Middle frontal gyrus (tissue), 1 donor: ENCODE measurements around the gene GRK3.
"Not testable (repeated sequence)": the region's sequence is repeated elsewhere in the genome, so short reads cannot be mapped to it uniquely, and the experiment has no call there.

Experiments used
- DNase-seq: peaks from one replicate; pipeline ENCODE4 v3.0.0-alpha.2; 2015; ENCODE audit warnings: low spot score; ENCODE audit errors: extremely low spot score

The GRK3 gene

GRCh38 chr22:25571969-25572707, 7.7 kb downstream of the GRK3 start:
- not testable (repeated sequence) for DNase-seq

DNA sequence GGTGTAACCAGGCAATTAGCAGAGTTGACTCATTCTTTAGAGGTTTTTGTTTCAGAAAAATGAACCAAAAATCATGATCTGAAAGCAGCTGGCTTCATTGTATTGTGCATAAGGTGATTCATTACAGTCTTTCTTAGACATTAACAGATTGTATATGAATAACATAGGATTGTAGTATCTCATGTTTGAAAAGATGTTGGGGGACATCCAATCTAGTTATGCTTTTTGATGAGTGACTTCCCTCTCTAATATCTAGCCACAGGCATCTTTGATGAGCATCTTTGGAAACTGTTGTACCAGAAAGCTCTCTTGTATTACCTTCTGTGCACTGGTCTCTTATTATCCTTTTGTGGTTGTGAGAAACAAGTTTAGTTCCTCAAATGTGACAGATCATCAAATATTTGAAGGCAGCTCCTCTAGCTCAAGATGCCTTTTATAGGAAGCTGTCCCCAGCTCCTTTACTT, 8.3 kb downstream of the GRK3 start:
- no peak for DNase-seq

- DNase-seq = no peak
Observed at GRCh38 chr22:25573841-25574240, 9.4 kb downstream of the GRK3 start.

GRCh38 chr22:25574736-25575135, 10.3 kb downstream of the GRK3 start:
- DNase-seq = no peak

GRCh38 chr22:25575674-25576392, 11.4 kb downstream of the GRK3 start:
- DNase-seq = not testable (repeated sequence)

GRCh38 chr22:25581452-25581851, 17.0 kb downstream of the GRK3 start:
- not testable (repeated sequence) for DNase-seq

- DNase-seq = no peak
Observed at GRCh38 chr22:25582946-25583345, 18.5 kb downstream of the GRK3 start.

DNA sequence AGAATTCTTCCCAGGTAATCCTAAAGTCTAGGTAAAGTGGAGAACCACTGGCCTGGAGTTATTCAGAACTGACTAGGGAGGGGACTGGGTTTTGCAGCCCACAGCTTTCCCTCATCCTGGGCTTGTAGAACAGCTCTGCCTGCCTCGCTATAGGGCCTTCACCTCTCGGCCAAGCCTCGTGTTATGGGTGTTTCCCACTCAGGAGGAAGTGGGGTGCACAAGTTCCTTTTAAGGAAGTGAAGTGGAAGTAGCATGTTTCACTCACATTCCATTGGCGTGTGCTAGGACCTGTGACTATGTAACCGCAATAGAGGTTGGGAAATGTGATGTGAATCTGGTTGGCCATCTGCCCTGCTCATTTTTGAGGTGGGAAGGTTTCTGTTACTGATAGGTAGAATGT, 20.5 kb downstream of the GRK3 start:
- not testable (repeated sequence) for DNase-seq

DNA sequence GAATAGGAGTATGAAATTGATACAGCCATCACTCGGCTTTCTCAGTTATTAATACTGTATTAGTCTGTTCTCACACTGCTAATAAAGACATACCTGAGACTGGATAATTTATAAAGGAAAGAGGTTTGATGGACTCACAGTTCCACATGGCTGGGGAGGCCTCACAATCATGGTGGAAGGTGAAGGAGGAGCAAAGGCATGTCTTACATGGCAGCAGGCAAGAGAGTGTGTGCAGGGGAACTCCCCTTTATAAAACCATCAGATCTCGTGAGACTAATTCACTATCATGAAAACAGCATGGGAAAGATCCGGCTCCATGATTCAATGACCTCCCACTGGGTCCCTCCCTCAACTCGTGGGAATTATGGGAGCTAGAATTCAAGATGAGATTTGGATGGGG, 25.2 kb downstream of the GRK3 start:
- DNase-seq = not testable (repeated sequence)

- not testable (repeated sequence) for DNase-seq
Observed at GRCh38 chr22:25593323-25593722, 28.8 kb downstream of the GRK3 start.

GRCh38 chr22:25598609-25599008, 34.1 kb downstream of the GRK3 start:
- DNase-seq = no peak

DNA sequence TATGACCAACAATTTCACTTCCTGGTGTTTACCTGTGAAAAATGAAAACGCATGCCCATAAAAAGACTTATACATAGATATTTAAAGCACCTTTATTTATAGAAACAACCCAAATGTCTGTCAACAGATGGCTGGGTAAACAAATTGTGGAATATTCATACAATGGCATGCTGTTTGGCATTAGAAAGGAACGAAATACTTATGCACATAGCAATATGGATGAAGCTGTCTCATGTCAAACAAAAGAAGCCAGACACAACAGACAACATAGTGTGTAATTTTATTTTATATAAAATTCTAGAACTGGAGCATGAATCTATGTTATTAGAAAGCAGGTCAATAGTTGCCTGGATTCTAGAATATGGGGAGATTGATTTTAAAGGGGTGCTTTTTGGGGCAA, 38.0 kb downstream of the GRK3 start:
- DNase-seq = no peak

DNA sequence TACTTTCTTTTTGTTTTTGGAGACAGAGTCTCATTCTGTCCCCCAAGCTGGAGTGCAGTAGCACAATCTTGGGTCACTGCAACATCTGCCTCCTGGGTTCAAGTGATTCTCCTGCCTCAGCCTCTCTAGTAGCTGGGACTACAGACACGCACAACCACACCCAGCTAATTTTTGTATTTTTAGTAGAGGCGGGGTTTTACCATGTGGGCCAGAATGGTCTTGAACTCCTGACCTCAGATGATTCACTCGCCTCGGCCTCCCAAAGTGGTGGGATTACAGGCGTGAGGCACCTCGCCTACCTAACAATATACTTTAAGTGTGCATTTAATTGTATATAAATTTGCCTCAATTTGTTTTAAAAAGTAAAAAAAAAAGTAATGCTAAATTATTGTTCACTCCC, 38.4 kb downstream of the GRK3 start:
- no peak for DNase-seq

DNA sequence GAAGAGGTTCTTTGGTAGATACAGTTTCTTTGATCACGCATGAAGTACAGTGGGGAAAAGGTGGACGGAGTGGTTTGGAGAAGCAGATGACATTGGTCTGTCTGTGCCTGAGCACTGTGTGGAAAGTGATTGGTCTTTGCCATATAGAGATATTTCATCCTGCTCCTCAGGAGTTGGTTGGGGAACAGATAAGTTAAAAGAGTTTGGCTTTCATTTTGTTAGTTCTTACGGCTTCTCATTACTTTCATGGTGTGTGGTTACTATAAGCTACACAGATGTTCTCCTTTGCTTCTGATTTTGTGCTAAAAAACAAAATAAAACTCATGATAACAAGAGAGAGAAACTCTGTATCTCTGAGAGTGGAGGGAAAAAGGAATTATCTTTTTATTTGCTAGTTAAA, 40.7 kb downstream of the GRK3 start:
- DNase-seq = not testable (repeated sequence)

DNA sequence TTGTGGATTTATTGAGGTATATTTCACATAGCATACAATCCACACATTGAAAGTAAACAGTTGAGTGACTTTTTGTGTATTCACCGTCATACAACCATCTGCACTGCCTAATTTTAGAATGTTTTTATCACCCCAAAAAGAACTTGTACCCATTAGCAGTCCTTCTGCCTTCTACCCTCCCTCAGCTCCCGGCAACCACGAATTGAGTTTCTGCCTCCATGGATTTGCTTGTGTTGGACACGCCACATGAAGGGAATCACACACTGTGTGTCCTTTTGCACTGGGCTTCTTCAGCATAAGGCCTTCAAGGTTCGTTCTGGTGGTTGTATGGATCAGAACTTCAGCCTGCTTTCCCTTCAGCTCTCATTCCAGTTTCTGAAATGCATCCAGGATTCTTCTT, 41.1 kb downstream of the GRK3 start:
- not testable (repeated sequence) for DNase-seq

DNA sequence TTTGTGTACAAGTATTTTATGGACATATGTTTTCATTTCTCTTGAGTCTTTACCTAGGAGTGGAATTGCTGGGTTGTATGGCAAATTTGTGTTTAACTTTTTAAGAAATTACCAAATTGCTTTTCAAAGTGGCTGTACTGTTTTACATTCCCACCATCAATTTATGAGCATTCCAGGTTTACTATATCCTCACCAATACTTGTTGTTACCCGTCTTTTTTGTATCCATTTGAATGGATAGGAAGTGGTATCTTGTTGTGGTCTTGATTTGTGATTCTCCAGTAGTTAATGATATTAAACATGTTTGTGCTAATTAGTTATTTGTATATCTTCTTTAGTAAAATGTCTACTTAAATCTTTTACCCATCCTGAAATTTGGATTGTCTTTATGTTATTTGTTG, 46.8 kb downstream of the GRK3 start:
- DNase-seq = not testable (repeated sequence)

- DNase-seq = not testable (repeated sequence)
Observed at GRCh38 chr22:25613131-25613530, 48.7 kb downstream of the GRK3 start.

DNA sequence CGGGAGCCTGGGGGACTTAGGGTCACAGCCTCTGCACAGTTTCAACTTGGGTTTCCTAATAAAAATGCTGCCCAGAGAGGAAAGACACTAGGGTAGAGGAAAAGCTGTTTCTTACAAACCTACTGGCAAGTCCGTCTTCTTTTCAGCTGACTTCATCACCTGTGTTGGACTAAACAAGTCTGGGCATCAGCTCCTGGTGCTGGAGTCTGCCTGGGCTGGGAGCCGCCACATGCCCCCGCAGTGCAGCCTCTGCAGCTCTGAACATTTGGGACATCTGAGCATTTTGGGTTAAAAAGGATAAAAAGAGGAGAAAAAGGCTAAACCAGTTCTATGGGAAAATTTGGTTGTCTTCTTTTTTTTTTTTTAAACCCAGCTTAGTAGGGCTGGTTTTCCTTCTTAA, 49.1 kb downstream of the GRK3 start:
- not testable (repeated sequence) for DNase-seq

DNA sequence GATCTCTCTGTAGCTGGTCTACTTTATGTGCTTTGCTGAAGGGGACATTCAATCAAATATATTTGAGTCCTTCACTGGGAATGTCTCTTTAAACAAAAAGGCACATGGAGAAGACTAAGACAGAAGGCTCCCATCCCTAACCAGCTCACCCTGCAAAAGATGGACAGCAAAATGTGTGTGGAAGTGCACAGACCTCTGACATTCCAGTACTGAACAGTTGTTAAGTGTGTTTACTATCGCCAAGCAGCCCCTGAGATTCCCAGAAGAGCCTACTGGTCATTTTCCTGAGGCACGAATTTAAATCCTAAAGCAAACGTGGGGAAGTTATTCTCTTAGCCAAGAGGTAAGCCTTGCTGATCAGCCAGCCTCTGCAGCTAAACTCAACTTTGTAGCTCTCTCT, 50.3 kb downstream of the GRK3 start:
- not testable (repeated sequence) for DNase-seq

DNA sequence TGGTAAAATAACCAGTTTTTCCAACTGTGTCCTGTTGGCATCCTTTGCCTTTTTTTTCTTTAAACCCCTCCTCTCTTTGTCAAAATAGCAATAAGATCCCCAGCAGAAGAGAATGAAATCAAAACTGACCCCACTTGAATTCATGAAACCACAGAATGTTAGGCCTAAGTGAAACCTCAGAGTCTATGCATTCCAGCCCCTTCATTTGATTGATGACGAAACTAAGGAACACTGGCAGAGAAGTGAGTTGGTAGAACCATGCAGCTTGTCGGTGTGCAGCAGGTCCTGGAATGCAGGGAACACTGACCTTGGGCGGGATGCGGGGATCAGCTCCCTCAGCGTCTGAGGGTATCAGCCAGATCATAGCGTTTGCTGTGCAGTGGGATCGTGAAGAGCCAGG, 57.5 kb downstream of the GRK3 start:
- no peak for DNase-seq

DNA sequence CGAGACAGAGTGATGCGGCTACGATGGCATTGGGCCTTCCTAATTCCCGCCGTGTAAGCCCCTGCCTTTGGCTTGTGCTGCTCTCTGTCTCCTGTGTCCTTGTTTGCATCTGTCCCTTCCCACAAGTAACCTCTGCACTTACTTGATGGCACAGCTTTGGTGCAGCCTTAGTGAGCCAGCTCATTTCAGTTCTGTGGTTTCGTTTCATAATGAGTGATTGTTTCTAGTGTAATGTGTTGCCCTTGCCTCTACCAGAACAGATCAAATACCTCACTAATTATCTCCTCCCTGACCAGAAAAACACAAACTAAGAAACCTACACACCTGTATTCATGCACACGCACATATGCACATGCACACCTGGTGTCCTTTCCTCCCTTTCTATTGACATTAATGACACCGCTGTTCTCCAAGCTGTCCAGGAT, 58.8 kb downstream of the GRK3 start:
- DNase-seq = no peak

- no peak for DNase-seq
Observed at GRCh38 chr22:25623851-25624250, 59.4 kb downstream of the GRK3 start.

DNA sequence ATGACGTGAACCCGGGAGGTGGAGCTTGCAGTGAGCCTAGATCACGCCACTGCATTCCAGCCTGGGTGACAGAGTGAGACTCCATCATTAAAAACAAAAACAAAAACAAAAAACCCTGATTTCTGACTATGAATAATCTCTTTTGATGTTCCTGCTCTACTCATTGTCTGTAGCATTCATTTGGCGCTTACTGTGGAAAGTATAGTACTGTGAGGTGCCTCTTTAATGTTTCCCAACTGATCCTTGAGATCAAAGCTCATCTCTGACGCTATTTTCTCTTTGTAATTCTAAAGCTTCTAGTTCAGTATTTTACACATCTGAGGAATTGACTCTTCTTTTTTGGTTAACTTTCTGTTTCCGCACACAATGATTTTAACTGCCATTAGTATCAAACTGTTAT, 60.0 kb downstream of the GRK3 start:
- DNase-seq = no peak
